Measurements from ENCODE around the gene SNX20. TPM values are rescaled to one million over a fixed set of nuclear protein-coding genes. Genes with fewer than 3 reads are reported as not detected.

SNX20 gene
- total RNA-seq, 1 experiment from 2014 or later, result 0.10 TPM

DNA sequence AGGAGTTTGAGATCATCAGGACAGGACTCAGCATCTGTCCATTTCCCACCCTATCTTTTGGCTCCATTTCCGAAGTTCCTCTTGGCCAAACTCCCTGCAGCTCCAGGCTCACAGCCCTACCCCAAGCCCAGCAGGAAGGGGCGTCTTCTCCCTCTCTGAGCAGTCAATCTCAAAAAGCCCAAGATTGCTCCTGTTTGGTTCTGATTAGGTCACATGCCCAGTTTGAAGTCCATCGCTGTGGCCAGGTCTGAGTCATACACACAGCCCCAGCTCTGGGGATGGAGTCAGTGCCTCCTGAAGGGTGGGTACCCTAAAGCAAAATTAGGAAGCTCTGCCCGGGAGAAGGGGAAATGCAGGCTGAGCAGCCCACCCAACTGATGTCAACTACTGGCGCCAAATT, 23.9 kb downstream of the SNX20 start:
- intact Hi-C loops (cut with micrococcal nuclease; ENCODE audit: unreplicated experiment) (no loop called here), in situ Hi-C loops (cut with HindIII; ENCODE audit: low pct_unique_long_range_greater_than_20kb, low sequenced_read_pairs) (no loop called here)
- Histone ChIP-seq H3K27me3 (ENCODE audit: control insufficient read depth, insufficient read depth, low read length) (no peaks in the 10 kb centered on the region), H3K9me3 (ENCODE audit: control insufficient read depth, insufficient read depth, low read depth, low read length) (no peaks in the 10 kb centered on the region), H3K36me3 (ENCODE audit: control insufficient read depth, insufficient read depth, low read length) (no peaks in the 10 kb centered on the region), H3K4me3 (ENCODE audit: low read depth in 2 of 2, low read length in 2 of 2) (no peak overlapping the region), H3K4me1 (ENCODE audit: control insufficient read depth, insufficient read depth, low read length) (no peaks in the 10 kb centered on the region), H3K27ac (ENCODE audit: low read length) (no peak overlapping the region)
- POLR2A ChIA-PET, result no interaction called here
- BruUV-seq (replicated peaks), result no TSS peak
- CTCF ChIA-PET, result no interaction called here
- ATAC-seq (no peak), DNase-seq (ENCODE audit: low read depth, low spot score) (no peak)
- TF ChIP-seq, protein P1, sequence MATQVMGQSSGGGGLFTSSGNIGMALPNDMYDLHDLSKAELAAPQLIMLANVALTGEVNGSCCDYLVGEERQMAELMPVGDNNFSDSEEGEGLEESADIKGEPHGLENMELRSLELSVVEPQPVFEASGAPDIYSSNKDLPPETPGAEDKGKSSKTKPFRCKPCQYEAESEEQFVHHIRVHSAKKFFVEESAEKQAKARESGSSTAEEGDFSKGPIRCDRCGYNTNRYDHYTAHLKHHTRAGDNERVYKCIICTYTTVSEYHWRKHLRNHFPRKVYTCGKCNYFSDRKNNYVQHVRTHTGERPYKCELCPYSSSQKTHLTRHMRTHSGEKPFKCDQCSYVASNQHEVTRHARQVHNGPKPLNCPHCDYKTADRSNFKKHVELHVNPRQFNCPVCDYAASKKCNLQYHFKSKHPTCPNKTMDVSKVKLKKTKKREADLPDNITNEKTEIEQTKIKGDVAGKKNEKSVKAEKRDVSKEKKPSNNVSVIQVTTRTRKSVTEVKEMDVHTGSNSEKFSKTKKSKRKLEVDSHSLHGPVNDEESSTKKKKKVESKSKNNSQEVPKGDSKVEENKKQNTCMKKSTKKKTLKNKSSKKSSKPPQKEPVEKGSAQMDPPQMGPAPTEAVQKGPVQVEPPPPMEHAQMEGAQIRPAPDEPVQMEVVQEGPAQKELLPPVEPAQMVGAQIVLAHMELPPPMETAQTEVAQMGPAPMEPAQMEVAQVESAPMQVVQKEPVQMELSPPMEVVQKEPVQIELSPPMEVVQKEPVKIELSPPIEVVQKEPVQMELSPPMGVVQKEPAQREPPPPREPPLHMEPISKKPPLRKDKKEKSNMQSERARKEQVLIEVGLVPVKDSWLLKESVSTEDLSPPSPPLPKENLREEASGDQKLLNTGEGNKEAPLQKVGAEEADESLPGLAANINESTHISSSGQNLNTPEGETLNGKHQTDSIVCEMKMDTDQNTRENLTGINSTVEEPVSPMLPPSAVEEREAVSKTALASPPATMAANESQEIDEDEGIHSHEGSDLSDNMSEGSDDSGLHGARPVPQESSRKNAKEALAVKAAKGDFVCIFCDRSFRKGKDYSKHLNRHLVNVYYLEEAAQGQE (IDR thresholded peaks at IDR 0.05; ENCODE audit: insufficient read depth in 1 of 2, low read depth in 2 of 2, low read length in 1 of 2), result no peak
- TF ChIP-seq, protein P2, sequence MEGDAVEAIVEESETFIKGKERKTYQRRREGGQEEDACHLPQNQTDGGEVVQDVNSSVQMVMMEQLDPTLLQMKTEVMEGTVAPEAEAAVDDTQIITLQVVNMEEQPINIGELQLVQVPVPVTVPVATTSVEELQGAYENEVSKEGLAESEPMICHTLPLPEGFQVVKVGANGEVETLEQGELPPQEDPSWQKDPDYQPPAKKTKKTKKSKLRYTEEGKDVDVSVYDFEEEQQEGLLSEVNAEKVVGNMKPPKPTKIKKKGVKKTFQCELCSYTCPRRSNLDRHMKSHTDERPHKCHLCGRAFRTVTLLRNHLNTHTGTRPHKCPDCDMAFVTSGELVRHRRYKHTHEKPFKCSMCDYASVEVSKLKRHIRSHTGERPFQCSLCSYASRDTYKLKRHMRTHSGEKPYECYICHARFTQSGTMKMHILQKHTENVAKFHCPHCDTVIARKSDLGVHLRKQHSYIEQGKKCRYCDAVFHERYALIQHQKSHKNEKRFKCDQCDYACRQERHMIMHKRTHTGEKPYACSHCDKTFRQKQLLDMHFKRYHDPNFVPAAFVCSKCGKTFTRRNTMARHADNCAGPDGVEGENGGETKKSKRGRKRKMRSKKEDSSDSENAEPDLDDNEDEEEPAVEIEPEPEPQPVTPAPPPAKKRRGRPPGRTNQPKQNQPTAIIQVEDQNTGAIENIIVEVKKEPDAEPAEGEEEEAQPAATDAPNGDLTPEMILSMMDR (IDR thresholded peaks at IDR 0.05), result no peak
- no peak for TF ChIP-seq TCF7L2 (IDR thresholded peaks at IDR 0.05; ENCODE audit: low read depth, low read length)
- TF ChIP-seq POLR2AphosphoS5 (IDR thresholded peaks at IDR 0.05; ENCODE audit: low read depth, low read length), result no peak
- TF ChIP-seq SIN3A (IDR thresholded peaks at IDR 0.05; ENCODE audit: borderline replicate concordance, insufficient read depth, low read depth, low read length), result no peak

DNA sequence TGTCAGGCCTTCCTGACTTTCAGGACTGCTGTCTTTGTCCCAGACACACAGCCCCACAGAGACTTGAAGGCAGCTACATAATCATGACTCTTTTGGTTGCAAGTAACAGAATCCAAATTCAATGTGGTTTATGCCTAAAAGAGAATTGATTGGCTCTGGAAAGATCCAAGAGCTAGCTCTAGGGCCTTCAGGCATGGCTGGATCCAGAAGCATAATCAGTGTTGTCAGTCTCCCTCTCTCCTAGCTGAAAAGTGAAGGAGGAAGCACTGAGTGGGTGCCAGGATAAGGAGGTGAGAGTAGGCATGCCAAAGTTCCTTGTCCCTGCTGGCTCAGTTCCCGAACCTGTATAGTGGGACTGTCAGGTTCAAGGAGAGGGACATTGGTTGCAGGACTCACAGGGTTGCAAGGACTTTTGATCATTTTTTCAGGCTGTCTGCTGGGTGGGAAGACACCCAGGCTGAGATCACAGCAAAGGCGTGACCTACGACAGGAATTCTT, 25.5 kb downstream of the SNX20 start:
- BruUV-seq (replicated peaks), result no TSS peak
- ChIA-PET CTCF (interaction anchor here (0.6 kb wide), 1 partner anchor 301 kb away, joined by 3 read pairs; no protein-coding TSS in a partner anchor), POLR2A (no interaction called here)
- Histone ChIP-seq H3K4me3 (ENCODE audit: low read depth in 2 of 2, low read length in 2 of 2) (no peak overlapping the region), H3K9me3 (ENCODE audit: control insufficient read depth, insufficient read depth, low read depth, low read length) (no peaks in the 10 kb centered on the region), H3K27ac (ENCODE audit: low read length) (no peak overlapping the region), H3K4me1 (ENCODE audit: control insufficient read depth, insufficient read depth, low read length) (no peaks in the 10 kb centered on the region), H3K36me3 (ENCODE audit: control insufficient read depth, insufficient read depth, low read length) (no peaks in the 10 kb centered on the region), H3K27me3 (ENCODE audit: control insufficient read depth, insufficient read depth, low read length) (no peaks in the 10 kb centered on the region)
- intact Hi-C loops (cut with micrococcal nuclease; ENCODE audit: unreplicated experiment) (no loop called here), in situ Hi-C loops (cut with HindIII; ENCODE audit: low pct_unique_long_range_greater_than_20kb, low sequenced_read_pairs) (no loop called here)
- DNase-seq (ENCODE audit: low read depth, low spot score) (no peak), ATAC-seq (no peak)
- TF ChIP-seq, protein P2 (IDR thresholded peaks at IDR 0.05), result no peak
- TF ChIP-seq POLR2AphosphoS5 (IDR thresholded peaks at IDR 0.05; ENCODE audit: low read depth, low read length) (no peak), SIN3A (IDR thresholded peaks at IDR 0.05; ENCODE audit: borderline replicate concordance, insufficient read depth, low read depth, low read length) (no peak), TCF7L2 (IDR thresholded peaks at IDR 0.05; ENCODE audit: low read depth, low read length) (no peak)
- TF ChIP-seq, protein P1 (IDR thresholded peaks at IDR 0.05; ENCODE audit: insufficient read depth in 1 of 2, low read depth in 2 of 2, low read length in 1 of 2), result no peak
